NCI-H446 (cell line): Measurements from ENCODE around the gene MB.
"Not testable (repeated sequence)": the region's sequence is repeated elsewhere in the genome, so short reads cannot be mapped to it uniquely, and the experiment has no call there.

Experiments used
- DNase-seq, 2 experiments: peaks; one replicate each; lab custom pipeline; 2025; lab: John Stamatoyannopoulos, UW

Gene MB

DNA sequence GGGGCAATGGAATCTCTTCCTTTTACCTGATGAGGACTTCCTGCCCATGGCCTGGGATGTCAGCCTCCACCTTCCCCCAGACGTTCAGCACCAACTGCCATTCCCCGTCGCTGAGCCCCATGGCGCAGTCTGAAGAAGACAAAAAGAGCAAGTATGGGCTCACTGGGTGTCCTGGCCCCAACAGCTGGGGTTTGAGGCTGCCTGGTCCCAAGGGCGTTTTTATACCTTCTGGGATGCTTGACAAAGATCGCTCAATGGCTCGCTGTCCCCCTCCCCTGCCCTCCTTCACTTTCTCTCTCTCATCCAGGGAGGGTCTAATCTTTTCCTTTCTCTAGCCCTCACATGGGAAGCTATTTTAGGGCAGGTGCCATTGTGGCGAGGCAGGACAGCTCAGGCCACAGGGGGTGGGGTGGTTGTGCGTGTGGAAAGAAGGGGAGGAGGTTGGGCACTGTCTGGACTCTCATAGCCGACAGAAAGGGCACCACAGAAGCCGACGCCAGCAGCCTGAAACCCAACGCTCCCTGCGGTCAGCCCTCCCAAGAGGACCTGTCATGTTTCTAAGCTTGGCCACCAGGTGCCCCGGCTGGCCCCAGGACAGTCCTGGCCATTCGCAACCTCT is at the start of gene MB:
Gene MB, minus strand, starts transcription at position 193 of the 619 bp plus-strand sequence. Its CDS starts 72 bp downstream, at position 121.
- DNase-seq: no peak

- DNase-seq: not testable (repeated sequence)
Observed at GRCh38 chr22:35666699-35667098, 49.6 kb upstream of the MB start.

DNA sequence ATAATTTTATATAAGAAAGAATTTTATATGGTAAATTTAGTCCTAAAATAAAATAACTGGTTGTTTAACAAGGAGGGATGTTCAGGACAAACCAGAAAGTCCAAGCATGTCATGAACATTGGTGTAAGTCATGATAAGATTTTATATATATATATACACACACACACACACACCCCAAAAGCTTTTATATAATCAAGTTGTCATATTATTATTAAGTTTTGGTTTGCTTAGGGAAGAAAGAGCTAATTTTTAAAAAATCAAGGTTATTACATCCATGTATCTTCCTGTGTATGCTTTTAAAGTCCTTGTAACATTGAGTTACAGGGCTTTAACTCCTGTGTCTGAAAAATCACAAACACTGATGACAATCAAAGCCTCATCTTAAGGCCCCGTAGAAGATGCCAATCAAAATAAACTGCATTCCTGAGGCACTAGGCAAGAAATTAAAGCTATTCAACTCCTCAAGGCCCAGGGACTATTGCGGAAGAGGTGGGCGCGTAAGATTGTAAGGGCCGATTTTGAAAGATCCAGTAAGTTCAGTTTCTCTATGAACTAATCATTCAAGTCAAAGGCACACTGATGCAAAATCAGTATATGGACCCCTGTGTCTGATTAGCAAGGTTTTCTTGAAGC is 47.9 kb upstream of the MB start:
- DNase-seq: no peak

GRCh38 chr22:35663371-35663770 is 46.2 kb upstream of the MB start:
- no peak for DNase-seq

DNA sequence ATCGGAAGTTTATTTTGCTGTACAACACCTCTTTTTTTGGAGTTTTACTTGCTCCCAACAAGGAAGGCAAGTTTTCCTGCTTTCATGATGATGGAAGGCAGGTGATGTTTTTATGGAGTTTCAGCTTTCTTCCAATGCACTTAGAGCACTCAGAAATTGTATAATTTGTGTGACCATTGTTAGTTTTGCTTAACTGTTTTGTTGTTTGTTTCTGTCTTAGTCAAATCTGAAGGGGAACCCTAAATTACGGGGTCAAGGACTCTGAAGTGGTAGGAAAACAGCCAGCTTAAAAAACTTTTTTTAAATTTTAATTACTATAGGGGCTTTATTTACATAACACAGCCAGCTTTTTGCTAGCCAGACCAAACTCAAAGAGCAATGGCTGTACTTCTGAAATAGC is 45.8 kb upstream of the MB start:
- DNase-seq: no peak

DNA sequence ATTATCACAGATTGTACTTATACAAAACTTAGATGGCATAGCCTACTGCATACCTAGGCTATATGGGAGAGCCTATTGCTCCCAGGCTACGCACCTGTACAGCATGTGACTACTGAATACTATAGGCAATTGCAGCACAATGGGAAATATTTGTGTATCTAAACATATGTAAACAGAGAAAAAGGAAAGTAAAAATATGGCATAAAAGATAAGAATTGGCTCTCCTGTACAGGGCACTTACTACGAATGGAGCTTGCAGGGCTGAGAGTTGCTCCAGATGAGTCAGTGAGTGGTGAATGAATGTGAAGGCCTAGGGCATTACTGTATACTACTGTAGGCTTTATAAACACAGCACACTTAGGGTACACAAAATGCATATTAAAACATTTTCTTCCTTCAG is 44.3 kb upstream of the MB start:
- DNase-seq: no peak

GRCh38 chr22:35660291-35661127 is 43.4 kb upstream of the MB start:
- DNase-seq: no peak

- DNase-seq: no peak
Observed at GRCh38 chr22:35657571-35658312, 40.6 kb upstream of the MB start.

GRCh38 chr22:35656284-35656752 is 39.2 kb upstream of the MB start:
- DNase-seq: no peak

GRCh38 chr22:35653824-35654223 is 36.7 kb upstream of the MB start:
- no peak for DNase-seq

- no peak for DNase-seq
Observed at GRCh38 chr22:35651085-35651484, 34.0 kb upstream of the MB start.

- no peak for DNase-seq
Observed at GRCh38 chr22:35649636-35650250, 32.6 kb upstream of the MB start.

DNA sequence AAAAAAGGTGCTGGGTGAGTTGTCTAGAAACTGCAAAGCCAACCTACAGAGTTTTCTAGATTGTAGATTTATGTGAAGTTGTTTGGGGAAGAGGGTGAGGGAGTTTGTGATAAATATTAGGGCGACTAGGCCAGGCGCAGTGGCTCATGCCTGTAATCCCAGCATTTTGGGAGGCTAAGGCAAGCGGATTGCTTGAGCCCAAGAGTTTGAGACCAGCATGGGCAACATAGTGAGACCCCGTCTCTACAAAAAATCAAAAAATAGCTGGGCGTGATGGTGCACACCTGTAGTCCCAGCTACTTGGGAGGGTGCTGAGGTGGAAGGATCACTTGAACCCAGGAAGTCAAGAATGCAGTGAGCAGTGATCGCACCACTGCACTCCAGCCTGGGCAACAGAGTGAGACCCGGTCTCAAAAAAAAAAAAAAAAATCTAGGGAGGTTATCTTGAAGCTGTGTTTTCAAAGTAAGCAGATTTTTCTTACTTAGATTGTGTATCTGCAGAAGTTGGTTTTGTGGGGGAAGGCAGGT is 32.0 kb upstream of the MB start:
- DNase-seq: no peak

GRCh38 chr22:35648066-35649025 is 31.2 kb upstream of the MB start, which contains the start of gene APOL6:
APOL6 (plus strand) TSS chr22:35648446; CDS start chr22:35656426, 7,980 bp downstream.
- DNase-seq: no peak

DNA sequence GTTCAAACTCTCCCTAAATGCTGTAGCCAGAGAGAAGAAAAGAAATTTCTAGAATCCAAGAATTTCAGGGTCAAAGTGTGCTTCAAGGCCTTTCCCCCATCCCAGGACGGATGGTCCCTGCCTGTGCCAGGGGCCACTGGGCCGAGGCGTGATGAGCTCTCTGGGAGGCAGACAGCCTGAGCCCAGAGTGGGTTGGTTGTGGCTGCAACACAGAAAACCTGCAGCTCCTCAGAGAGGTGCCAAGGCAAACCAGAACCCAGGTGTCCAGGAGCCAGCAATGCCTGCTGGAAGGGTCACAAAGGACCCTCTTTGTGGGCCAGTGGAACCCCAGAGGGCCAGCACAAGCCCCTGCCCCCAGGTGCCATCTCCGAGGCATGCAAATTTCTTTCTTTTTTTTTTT is 28.5 kb upstream of the MB start:
- no peak for DNase-seq

- DNase-seq: no peak
Observed at GRCh38 chr22:35643991-35644390, 26.9 kb upstream of the MB start.

- no peak for DNase-seq
Observed at GRCh38 chr22:35642305-35642741, 25.2 kb upstream of the MB start.

- DNase-seq: no peak
Observed at GRCh38 chr22:35641494-35642120, 24.5 kb upstream of the MB start.

DNA sequence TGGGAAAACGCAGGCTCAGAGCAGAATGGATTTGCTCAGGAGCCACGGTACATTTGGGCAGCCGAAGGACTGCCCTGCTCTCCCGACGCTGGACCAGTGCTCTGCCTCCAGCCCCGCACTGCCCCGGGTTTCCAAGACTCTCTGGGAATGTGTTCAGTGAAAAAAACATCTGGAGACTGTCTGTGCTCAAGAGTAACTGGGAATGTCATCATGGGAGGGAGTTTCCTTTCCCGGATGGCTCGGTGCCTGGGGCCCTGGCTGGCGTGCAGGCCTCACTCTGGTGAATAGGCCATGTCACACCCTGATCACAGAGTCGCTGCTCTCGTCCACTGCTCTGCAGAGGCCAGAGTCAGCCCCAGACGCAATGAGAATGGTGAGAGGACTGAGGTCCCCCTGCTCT is 21.3 kb upstream of the MB start:
- no peak for DNase-seq

DNA sequence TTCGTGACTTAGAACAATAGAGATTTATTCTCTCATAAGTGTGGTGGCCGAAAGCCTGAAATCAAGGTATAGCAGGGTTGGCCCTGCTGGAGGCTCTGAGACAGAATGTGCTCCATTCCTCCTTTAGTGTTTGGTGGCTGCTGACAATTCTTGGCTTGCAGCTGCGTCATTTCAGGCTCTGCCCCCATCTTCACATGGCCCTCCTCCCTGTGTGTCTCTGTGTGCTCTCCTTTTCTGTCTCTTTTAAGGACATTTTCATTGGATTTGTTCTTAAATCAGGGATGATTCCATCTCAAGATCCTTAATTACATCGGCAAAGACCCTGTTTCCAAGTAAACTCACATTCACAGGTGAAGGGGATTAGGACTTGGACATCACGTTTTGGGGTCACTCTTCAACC is 20.9 kb upstream of the MB start:
- DNase-seq: no peak
